Adrenal gland (tissue), 12 donors: Measurements from ENCODE around the gene LYPD8. TPM values are rescaled to one million over a fixed set of nuclear protein-coding genes. Genes with fewer than 3 reads are reported as not detected.

Experiments
- DNase-seq, 7 donors: peaks; one replicate each; pipeline ENCODE4 v3.0.0-alpha.2; 2019 to 2020
- H3K27ac ChIP-seq, 5 donors: fragments of 200-600 bp; sonication (generic) in 4 of 5; 1 replicate in 3 of 5; 2 replicates in 2 of 5; pipeline versions ENCODE4 v1.5.1 to v1.8.0; 2016 to 2020; ENCODE audit warnings: mild to moderate bottlenecking in 1 of 5
- H3K27me3 ChIP-seq: fragments of 200-600 bp; 2 replicates; pipeline ENCODE4 v1.8.0; 2021
- H3K36me3 ChIP-seq, 2 donors: fragments of 200-600 bp; replicated peaks in 1 of 2; 1 replicate in 1 of 2; 2 replicates in 1 of 2; pipeline versions ENCODE4 v1.5.1 to v1.8.0; 2018 to 2022
- H3K4me1 ChIP-seq, 2 donors: fragments of 200-600 bp; replicated peaks in 1 of 2; 1 replicate in 1 of 2; 2 replicates in 1 of 2; pipeline versions ENCODE4 v1.5.1 to v1.8.0; 2018 to 2021
- H3K4me3 ChIP-seq, 4 donors: fragments of 200-600 bp; sonication (generic) in 3 of 4; one replicate each; pipeline ENCODE4 v1.5.1; 2016 to 2018
- H3K9me3 ChIP-seq, 3 donors: fragments of 200-600 bp; sonication (generic) in 1 of 3; replicated peaks in 1 of 3; 1 replicate in 2 of 3; 2 replicates in 1 of 3; pipeline versions ENCODE4 v1.5.1 to v1.8.0; 2016 to 2021
- CTCF ChIP-seq, 6 experiments: fragments of 450-650 bp in 4 of 6; fragments of 200-600 bp in 2 of 6; sonication (generic) in 1 of 6; IDR thresholded peaks; 1 replicate in 5 of 6; 2 replicates in 1 of 6; pipeline versions ENCODE4 v1.5.1 to v1.8.0; 2016 to 2021; ENCODE audit warnings: antibody characterized with exemption in 6 of 6, mild to moderate bottlenecking in 2 of 6, moderate library complexity in 1 of 6
- POLR2A ChIP-seq, 2 donors: fragments of 450-650 bp; IDR thresholded peaks; one replicate each; pipeline ENCODE4 v1.6.1; 2017; ENCODE audit warnings: antibody characterized with exemption in 2 of 2, mild to moderate bottlenecking in 2 of 2, moderate library complexity in 1 of 2
- WGBS, 4 donors: extraction: QIAGEN DNeasy Blood & Tissue Kit in 2 of 4; methylation state at CpG; one replicate each; pipeline versions ENCODE4 v1.1.5 to v1.1.7; 2013 to 2017; 5-methylcytosine and 5-hydroxymethylcytosine counted together
- intact Hi-C, 2 donors: fragments of 100-400 bp; cut with DNase I; formaldehyde crosslinking; loops; one replicate each; pipeline versions ENCODE4 v1.14.1 to v1.15.0; 2022 to 2023
- polyA plus RNA-seq, 3 donors: library from polyadenylated mRNA; stranded (reverse); fragments of 200-250 nt in 2 of 3; fragments of 350-450 nt in 1 of 3; fragmentation: Illumina TruSeq in 1 of 3; extraction: RNeasy Lipid Tissue Mini Kit (QIAGEN cat#74804) in 1 of 3; gene quantifications; one replicate each; pipeline ENCODE4 v1.2.3, GENCODE V29; 2013 to 2014
- total RNA-seq, 9 donors: library from RNA; depleted of rRNA in 4 of 9; stranded (reverse); fragments of >200 nt in 4 of 9; fragments of 120-200 nt in 1 of 9; fragmentation: NEBNext Ultra II Directional in 1 of 9; extraction: Animal tissue kit (Norgen Biotek cat#: 25700) in 1 of 9; gene quantifications; one replicate each; pipeline versions ENCODE4 v1.1.0 to v1.2.4, GENCODE V29; 2013 to 2023
- donor health status: healthy with polysubstance abuse.
- donor health status: Bipolar disorder and iron deficiency.
- donor health status: DM: yes; HTN: yes; CAD: no.
- donor health status: DM: no; HTN: no; CAD: no.
- donor health status: DM: no; HTN: no; CAD: no.
- donor health status: DM: yes; HTN: yes; CAD: no.

Gene LYPD8
- total and polyA plus RNA-seq, 12 donors, result 0.13 TPM; not detected in 11

- Histone ChIP-seq H3K36me3 (no peaks in the 10 kb centered on the region), H3K4me3 (no peak overlapping the region), H3K27me3 (no peaks in the 10 kb centered on the region), H3K4me1 (no peaks in the 10 kb centered on the region), H3K27ac (no peak overlapping the region), H3K9me3 (no peaks in the 10 kb centered on the region)
- intact Hi-C loops, result no loop called here
- no peak for DNase-seq
- TF ChIP-seq CTCF (IDR thresholded peaks at IDR 0.05), result peak in 3 of 6 experiments; percentile 37 to 53 (median 38)
- TF ChIP-seq POLR2A (IDR thresholded peaks at IDR 0.05), result no peak
- 55 to 68% (median 66%) methylated on average over 2 of the region's 2 CpGs for WGBS, 4 donors
Measured at GRCh38 chr1:248703674-248704073, 51.9 kb downstream of the LYPD8 start.

- Histone ChIP-seq H3K4me1 (no peaks in the 10 kb centered on the region), H3K27me3 (no peaks in the 10 kb centered on the region), H3K4me3 (no peak within 1 kb of the TSS), H3K27ac (no peak within 1 kb of the TSS), H3K36me3 (no peaks in the 10 kb centered on the region), H3K9me3 (no peaks in the 10 kb centered on the region)
- DNase-seq, result no peak
- intact Hi-C loops, result no loop called here
- 54 to 67% (median 58%) methylated on average over 1 of the region's 1 CpG for WGBS, 4 donors
- TF ChIP-seq POLR2A (IDR thresholded peaks at IDR 0.05) (no peak), CTCF (IDR thresholded peaks at IDR 0.05) (no peak)
Measured at GRCh38 chr1:248702714-248703113, 52.8 kb downstream of the LYPD8 start, which contains the start of gene OR14I1. Gene OR14I1 (minus strand): TSS chr1:248702766.

- H3K9me3 ChIP-seq, result no peaks in the 10 kb centered on the region
- H3K27ac ChIP-seq, result no peak overlapping the region
- TF ChIP-seq POLR2A (IDR thresholded peaks at IDR 0.05), result no peak
- no peak for TF ChIP-seq CTCF (IDR thresholded peaks at IDR 0.05)
- H3K36me3 ChIP-seq, result no peaks in the 10 kb centered on the region
- 29 to 50% (median 38%) methylated on average over 1 of the region's 1 CpG for WGBS, 4 donors
- H3K27me3 ChIP-seq, result no peaks in the 10 kb centered on the region
- H3K4me3 ChIP-seq, result no peak overlapping the region
- no peak for DNase-seq
- intact Hi-C loops, result no loop called here
- H3K4me1 ChIP-seq, result no peaks in the 10 kb centered on the region
Measured at GRCh38 chr1:248699099-248699498, 56.5 kb downstream of the LYPD8 start.

GRCh38 chr1:248697907-248698306 is 57.7 kb downstream of the LYPD8 start:
- Histone ChIP-seq H3K27ac (no peak overlapping the region), H3K4me1 (no peaks in the 10 kb centered on the region), H3K4me3 (no peak overlapping the region), H3K36me3 (no peaks in the 10 kb centered on the region), H3K9me3 (no peaks in the 10 kb centered on the region), H3K27me3 (no peaks in the 10 kb centered on the region)
- DNase-seq, result no peak
- no peak for TF ChIP-seq POLR2A (IDR thresholded peaks at IDR 0.05)
- TF ChIP-seq CTCF (IDR thresholded peaks at IDR 0.05), result no peak
- intact Hi-C loops, result no loop called here
- WGBS, 4 donors, result 67 to 84% (median 70%) methylated on average over 6 of the region's 6 CpGs
